ENCODE data around the gene SLC37A3. TPM values are rescaled to one million over a fixed set of nuclear protein-coding genes. Genes with fewer than 3 reads are reported as not detected.

SLC37A3 gene
- polyA plus RNA-seq, 2 of the 4 experiments (the other 2 are of a cell fraction): 26.9 to 53.2 TPM

- CTCF ChIA-PET: no interaction called here
- H3K4me1 ChIP-seq: no peaks in the 10 kb centered on the region
- ATAC-seq (no peak), FAIRE-seq (no peak), DNase-seq (ENCODE audit: low read depth in 1 of 2, low spot score in 1 of 2) (no peak)
- POLR2A ChIA-PET: no interaction called here
- H3K9me3 ChIP-seq: no peaks in the 10 kb centered on the region
- no peak overlapping the region for H3K4me2 ChIP-seq
- no peak overlapping the region for H3K4me3 ChIP-seq
- no peak overlapping the region for H3K27ac ChIP-seq
- TF ChIP-seq MAFK (IDR thresholded peaks at IDR 0.05; ENCODE audit: partially characterized antibody) (peak; percentile 37), SREBF2 (IDR thresholded peaks at IDR 0.05) (no peak)
- 91% methylated on average over 4 of the region's 4 CpGs for WGBS (ENCODE audit: missing lambda C conversion rate)
Measured at GRCh38 chr7:140369294-140369693, 29.0 kb downstream of the SLC37A3 start.

- no peak overlapping the region for H3K4me3 ChIP-seq
- no peaks in the 10 kb centered on the region for H3K4me1 ChIP-seq
- H3K4me2 ChIP-seq: no peak overlapping the region
- WGBS (ENCODE audit: missing lambda C conversion rate): 91% methylated on average over 9 of the region's 9 CpGs
- DNase-seq (ENCODE audit: low read depth in 1 of 2, low spot score in 1 of 2): no peak
- POLR2A ChIA-PET: no interaction called here
- ATAC-seq: no peak
- no peaks in the 10 kb centered on the region for H3K9me3 ChIP-seq
- no peak overlapping the region for H3K27ac ChIP-seq
- CTCF ChIA-PET: interaction anchor here (0.6 to 0.7 kb wide), 2 partner anchors 108 to 469 kb away, joined by 3 read pairs; no protein-coding TSS in a partner anchor
- TF ChIP-seq TFCP2L1 (CRISPR knock-in tag; IDR thresholded peaks at IDR 0.05) (no peak), JUNB (IDR thresholded peaks at IDR 0.05) (no peak), RAD21 (conservative IDR thresholded peaks at IDR 0.05 in 1 of 2, IDR thresholded peaks at IDR 0.05 in 1 of 2) (no peak), RNF2 (IDR thresholded peaks at IDR 0.05; ENCODE audit: borderline replicate concordance, low read depth) (no peak), POLR2A (IDR thresholded peaks at IDR 0.05; ENCODE audit: low read length) (no peak), HES2 (IDR thresholded peaks at IDR 0.05) (no peak), CEBPB (IDR thresholded peaks at IDR 0.05) (no peak), CHD2 (IDR thresholded peaks at IDR 0.05; ENCODE audit: low read length, partially characterized antibody) (no peak), EHF (CRISPR knock-in tag; IDR thresholded peaks at IDR 0.05) (no peak)
- no peak for FAIRE-seq
Measured at GRCh38 chr7:140367528-140367927, 30.8 kb downstream of the SLC37A3 start.

- 0 out of 6 replicates have a peak overlapping the region, but pooled peaks of 1 of the 2 experiments have one; percentile 39 for H3K27ac ChIP-seq
- H3K9me3 ChIP-seq: no peaks in the 10 kb centered on the region
- POLR2A ChIA-PET: interaction anchor here (0.7 kb wide), 1 partner anchor 706 kb away, joined by 3 read pairs; no protein-coding TSS in a partner anchor
- H3K4me1 ChIP-seq: no peaks in the 10 kb centered on the region
- TF ChIP-seq NR3C1 (IDR thresholded peaks at IDR 0.05) (no peak), TFCP2L1 (CRISPR knock-in tag; IDR thresholded peaks at IDR 0.05) (no peak)
- 78% methylated on average over 3 of the region's 3 CpGs for WGBS (ENCODE audit: missing lambda C conversion rate)
- no peak overlapping the region for H3K4me2 ChIP-seq
- no peak for DNase-seq (ENCODE audit: low read depth in 1 of 2, low spot score in 1 of 2)
- CTCF ChIA-PET: no interaction called here
- ATAC-seq: no peak
- no peak overlapping the region for H3K4me3 ChIP-seq
- no peak for FAIRE-seq
Measured at GRCh38 chr7:140364819-140365218, 33.5 kb downstream of the SLC37A3 start.

GRCh38 chr7:140360697-140361229 lies 37.6 kb downstream of the SLC37A3 start:
- 89% methylated on average over 6 of the region's 6 CpGs for WGBS (ENCODE audit: missing lambda C conversion rate)
- TF ChIP-seq BHLHE40 (IDR thresholded peaks at IDR 0.05; ENCODE audit: low read depth, low read length): no peak
- TF ChIP-seq HMGXB4 (CRISPR knock-in tag; IDR thresholded peaks at IDR 0.05; ENCODE audit: borderline replicate concordance): no peak
- no peak for TF ChIP-seq HES2 (IDR thresholded peaks at IDR 0.05)
- TF ChIP-seq EP300 (IDR thresholded peaks at IDR 0.05): no peak
- no peak for TF ChIP-seq RNF2 (IDR thresholded peaks at IDR 0.05; ENCODE audit: borderline replicate concordance, low read depth)
- no peak for TF ChIP-seq GATA3 (IDR thresholded peaks at IDR 0.05; ENCODE audit: borderline replicate concordance)
- TF ChIP-seq EHF (CRISPR knock-in tag; IDR thresholded peaks at IDR 0.05): no peak
- no peak for TF ChIP-seq FOXS1 (CRISPR knock-in tag; IDR thresholded peaks at IDR 0.05)
- no peak for TF ChIP-seq SREBF2 (IDR thresholded peaks at IDR 0.05)
- no peak for TF ChIP-seq CTCF (IDR thresholded peaks at IDR 0.05)
- no peak for TF ChIP-seq ESRRA (IDR thresholded peaks at IDR 0.05; ENCODE audit: borderline replicate concordance, low read length)
- TF ChIP-seq ELK1 (IDR thresholded peaks at IDR 0.05; ENCODE audit: low read depth, low read length): no peak
- TF ChIP-seq BCL3 (IDR thresholded peaks at IDR 0.05): no peak
- no peak for TF ChIP-seq PHF8 (IDR thresholded peaks at IDR 0.05; ENCODE audit: borderline replicate concordance, low read depth)
- TF ChIP-seq NR3C1 (IDR thresholded peaks at IDR 0.05): no peak
- no peak for TF ChIP-seq HOXB5 (CRISPR knock-in tag; IDR thresholded peaks at IDR 0.05)
- no peak for TF ChIP-seq RCOR1 (IDR thresholded peaks at IDR 0.05; ENCODE audit: low read depth, low read length)
- FAIRE-seq (no peak), DNase-seq (ENCODE audit: low read depth in 1 of 2, low spot score in 1 of 2) (no peak), ATAC-seq (no peak)
- Histone ChIP-seq H3K4me2 (no peak overlapping the region), H3K4me1 (no peaks in the 10 kb centered on the region), H3K9me3 (no peaks in the 10 kb centered on the region), H3K27ac (no peak overlapping the region), H3K4me3 (no peak overlapping the region)
- POLR2A ChIA-PET: no interaction called here
- CTCF ChIA-PET: interaction anchor here (0.5 to 1.3 kb wide), 2 partner anchors 34 to 401 kb away, joined by 4 to 5 read pairs; no protein-coding TSS in a partner anchor
